HG03103 (cell line): ENCODE data around the gene TTC36.
"Not testable (repeated sequence)": the region's sequence is repeated elsewhere in the genome, so short reads cannot be mapped to it uniquely, and the experiment has no call there.

Source experiments
- ATAC-seq: cut with Tn5 transposase; IDR thresholded peaks from one replicate; pipeline ENCODE4 v1.9.1; 2021; ENCODE audit warnings: low read depth; ENCODE audit not compliant: unreplicated experiment

Gene TTC36, protein sequence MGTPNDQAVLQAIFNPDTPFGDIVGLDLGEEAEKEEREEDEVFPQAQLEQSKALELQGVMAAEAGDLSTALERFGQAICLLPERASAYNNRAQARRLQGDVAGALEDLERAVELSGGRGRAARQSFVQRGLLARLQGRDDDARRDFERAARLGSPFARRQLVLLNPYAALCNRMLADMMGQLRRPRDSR

DNA sequence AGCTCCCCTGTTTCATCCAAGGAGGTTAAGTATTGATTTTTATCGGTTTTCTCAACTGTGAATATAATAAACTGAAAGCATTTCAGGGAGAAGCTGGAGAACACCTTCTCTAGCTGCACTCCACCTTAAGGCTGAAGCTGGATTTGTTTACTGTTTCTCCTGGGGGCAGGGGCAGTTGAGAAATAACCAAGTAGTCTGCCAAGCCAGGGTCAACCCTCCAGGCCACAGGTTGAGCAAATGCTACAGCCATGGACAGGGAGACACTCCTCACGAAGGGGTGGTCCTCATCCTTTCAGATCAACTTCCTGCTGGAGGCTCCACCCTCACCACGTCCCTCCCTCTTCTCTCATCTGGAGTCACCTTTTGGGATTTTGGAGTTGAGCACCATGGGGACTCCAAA lies at the start of gene TTC36:
Gene TTC36, plus strand, starts transcription at position 366 of the 400 bp plus-strand sequence. Its CDS starts 21 bp downstream, at position 387.
- no peak for ATAC-seq

DNA sequence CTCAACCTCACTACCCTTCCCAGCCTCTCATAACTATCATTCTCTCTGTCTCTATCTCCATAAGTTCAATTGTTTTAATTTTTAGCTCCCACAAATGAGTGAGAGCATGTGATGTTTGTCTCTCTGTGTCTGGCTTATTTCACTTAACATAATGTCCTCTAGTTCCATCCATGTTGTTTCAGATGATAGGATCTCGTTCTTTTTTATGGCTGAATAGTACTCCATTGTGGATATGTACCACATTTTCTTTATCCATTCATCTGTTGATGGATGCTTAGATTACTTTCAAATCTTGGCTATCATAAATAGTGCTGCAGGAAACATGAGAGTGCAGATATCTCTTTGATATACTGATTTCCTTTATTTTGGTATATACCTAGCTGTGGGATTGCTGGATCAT lies 46.0 kb upstream of the TTC36 start:
- not testable (repeated sequence) for ATAC-seq

DNA sequence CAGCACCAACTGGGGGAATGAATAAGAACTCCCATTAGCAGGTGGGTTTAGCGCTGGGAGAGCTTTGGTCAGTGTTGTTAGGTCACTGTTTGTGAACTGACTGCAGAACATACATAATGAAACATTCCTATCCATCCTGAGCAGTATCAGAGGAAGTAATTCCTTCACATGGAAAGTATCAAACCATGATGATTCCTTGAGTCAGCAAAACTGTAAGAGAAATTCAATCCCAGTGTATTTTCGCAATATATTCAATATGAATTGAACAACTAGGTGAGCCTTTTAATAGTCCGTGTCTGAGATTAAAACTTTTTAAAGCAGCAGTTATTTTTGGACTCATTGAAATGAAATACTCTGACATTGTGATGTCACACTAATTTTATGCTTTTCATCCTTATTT lies 42.9 kb upstream of the TTC36 start:
- ATAC-seq, result no peak

DNA sequence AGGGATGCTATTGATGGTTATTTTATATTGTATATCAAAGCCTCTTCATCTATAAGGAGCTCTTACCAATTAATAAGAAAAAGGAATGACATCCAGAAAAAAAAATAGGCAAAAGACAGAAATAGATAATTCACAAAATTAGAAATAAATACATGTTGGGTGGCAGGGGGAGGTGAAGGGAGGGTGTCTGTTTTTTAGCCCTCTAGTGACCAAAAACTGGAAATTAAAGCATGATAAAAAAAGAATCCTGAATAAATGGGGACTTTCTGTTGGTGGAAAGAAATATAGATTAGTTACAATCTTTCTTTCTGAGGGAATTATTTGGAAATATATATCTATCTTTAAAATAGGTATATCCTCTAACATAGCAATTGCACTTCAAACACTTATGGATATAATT lies 42.0 kb upstream of the TTC36 start:
- ATAC-seq, result no peak

DNA sequence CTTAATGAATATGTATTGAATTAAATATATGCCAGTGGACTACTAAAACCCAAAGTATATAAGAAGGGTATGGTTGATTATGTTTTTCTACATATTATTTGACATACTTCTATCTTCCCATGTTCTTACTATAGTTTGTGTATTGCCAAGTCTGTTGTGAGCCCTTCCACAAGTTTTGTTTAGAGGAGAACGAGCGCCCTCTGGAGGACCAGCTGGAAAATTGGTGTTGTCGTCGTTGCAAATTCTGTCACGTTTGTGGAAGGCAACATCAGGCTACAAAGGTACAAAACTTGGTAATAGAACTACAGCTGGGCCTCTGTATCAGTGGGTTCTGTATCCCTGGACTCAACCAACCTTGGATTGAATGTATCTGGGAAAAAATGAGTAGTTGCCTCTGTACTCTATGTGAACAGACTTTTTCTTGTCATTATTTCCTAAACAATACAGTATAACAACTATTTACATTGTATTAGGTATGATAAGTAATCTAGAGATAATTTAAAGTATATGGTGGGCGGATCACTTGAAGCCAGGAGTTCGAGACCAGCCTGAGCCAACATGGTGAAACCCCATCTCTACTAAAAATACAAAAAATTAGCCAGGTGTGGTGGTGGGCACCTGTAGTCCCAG lies 38.7 kb upstream of the TTC36 start:
- no peak for ATAC-seq

DNA sequence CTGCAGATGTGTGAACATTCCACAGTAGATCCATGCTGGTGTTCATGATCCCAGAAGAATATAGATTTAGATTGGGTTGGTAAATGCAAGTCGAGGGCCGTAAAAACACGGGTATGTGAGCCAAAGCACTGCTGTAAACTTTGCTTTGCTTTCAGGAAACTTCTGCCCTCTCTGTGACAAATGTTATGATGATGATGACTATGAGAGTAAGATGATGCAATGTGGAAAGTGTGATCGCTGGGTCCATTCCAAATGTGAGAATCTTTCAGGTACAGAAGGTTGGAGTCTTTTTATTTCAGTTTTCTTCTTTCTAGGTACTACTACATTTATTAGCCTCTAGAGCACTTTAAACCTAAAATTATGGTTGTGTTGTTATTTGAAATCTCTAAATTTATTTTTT lies 36.2 kb upstream of the TTC36 start:
- ATAC-seq, result no peak

DNA sequence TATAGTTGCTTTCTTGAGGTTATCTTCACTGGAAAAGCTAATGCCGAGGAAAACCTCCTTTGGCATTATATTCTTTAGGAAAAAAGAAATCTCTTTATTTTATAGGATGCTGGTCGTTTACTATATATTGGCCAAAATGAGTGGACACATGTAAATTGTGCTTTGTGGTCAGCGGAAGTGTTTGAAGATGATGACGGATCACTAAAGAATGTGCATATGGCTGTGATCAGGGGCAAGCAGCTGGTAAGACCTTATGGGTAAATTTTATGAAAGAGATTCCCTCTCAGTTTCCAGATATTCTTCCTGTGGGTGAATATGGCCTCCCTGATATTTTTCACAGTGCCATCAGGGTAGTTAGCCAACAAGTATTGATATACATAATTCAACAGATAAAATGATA lies 29.4 kb upstream of the TTC36 start:
- ATAC-seq, result no peak

DNA sequence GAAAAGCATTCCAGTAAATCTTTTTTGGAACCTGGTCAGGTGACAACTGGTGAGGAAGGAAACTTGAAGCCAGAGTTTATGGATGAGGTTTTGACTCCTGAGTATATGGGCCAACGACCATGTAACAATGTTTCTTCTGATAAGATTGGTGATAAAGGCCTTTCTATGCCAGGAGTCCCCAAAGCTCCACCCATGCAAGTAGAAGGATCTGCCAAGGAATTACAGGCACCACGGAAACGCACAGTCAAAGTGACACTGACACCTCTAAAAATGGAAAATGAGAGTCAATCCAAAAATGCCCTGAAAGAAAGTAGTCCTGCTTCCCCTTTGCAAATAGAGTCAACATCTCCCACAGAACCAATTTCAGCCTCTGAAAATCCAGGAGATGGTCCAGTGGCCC lies 24.1 kb upstream of the TTC36 start:
- ATAC-seq, result no peak

DNA sequence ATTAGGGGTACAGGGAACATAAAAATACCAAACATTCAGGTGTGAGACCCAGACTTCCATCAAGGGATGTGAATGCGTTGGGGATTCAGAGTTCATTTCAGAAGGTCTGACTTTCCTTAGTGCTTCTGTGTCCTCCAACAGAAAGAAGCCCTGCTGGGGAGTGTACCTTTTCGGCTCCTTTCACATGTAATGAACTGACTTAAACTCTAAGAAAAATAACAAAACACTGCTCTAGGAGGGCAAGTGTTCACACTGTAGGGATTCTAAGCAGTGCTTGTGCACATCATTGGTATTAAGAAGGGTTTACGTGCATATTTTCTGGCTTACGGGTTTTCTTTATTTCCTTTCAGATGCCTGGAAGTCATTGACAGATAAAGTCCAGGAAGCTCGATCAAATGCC lies 15.7 kb upstream of the TTC36 start:
- no peak for ATAC-seq

DNA sequence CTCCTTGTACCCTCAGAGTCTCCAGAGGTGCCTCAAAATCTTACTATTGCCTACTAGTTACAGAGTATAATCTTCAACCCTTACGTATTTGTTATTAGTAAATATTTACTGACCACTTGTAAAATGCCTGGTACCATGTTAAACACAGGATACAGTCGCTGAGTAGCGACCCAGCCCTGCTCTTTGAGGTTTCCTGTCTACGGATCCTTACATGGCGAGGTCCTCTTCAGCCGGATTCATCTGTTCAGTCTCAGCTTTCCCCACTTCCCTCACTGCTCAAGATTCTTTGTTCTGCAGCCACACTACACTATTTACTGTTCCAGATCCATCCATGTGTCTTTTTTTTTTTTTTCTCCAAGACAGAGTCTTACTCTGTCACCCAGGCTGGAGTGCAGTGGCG lies 13.2 kb upstream of the TTC36 start:
- no peak for ATAC-seq

DNA sequence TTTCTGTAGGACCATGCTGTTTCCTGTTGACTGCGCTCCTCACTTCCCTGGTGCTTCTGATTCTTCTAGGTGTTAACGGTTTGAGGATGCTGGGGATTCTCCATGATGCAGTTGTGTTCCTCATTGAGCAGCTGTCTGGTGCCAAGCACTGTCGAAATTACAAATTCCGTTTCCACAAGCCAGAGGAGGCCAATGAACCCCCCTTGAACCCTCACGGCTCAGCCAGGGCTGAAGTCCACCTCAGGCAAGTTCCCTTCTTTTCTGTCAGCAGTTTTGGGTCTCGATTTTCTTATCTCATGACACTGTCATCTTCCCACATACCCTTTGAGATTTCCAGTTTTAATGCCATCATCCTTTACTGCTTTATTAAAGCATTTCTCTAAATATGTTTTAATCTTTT lies 7.7 kb upstream of the TTC36 start:
- ATAC-seq, result no peak

DNA sequence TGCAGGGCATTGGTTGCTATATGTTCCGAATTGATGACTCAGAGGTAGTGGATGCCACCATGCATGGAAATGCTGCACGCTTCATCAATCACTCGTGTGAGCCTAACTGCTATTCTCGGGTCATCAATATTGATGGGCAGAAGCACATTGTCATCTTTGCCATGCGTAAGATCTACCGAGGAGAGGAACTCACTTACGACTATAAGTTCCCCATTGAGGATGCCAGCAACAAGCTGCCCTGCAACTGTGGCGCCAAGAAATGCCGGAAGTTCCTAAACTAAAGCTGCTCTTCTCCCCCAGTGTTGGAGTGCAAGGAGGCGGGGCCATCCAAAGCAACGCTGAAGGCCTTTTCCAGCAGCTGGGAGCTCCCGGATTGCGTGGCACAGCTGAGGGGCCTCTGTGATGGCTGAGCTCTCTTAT lies 5.4 kb upstream of the TTC36 start:
- ATAC-seq, result no peak

DNA sequence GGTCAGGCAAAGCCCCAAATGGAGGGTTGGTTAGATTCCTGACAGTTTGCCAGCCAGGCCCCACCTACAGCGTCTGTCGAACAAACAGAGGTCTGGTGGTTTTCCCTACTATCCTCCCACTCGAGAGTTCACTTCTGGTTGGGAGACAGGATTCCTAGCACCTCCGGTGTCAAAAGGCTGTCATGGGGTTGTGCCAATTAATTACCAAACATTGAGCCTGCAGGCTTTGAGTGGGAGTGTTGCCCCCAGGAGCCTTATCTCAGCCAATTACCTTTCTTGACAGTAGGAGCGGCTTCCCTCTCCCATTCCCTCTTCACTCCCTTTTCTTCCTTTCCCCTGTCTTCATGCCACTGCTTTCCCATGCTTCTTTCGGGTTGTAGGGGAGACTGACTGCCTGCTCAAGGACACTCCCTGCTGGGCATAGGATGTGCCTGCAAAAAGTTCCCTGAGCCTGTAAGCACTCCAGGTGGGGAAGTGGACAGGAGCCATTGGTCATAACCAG lies 4.7 kb upstream of the TTC36 start:
- no peak for ATAC-seq

DNA sequence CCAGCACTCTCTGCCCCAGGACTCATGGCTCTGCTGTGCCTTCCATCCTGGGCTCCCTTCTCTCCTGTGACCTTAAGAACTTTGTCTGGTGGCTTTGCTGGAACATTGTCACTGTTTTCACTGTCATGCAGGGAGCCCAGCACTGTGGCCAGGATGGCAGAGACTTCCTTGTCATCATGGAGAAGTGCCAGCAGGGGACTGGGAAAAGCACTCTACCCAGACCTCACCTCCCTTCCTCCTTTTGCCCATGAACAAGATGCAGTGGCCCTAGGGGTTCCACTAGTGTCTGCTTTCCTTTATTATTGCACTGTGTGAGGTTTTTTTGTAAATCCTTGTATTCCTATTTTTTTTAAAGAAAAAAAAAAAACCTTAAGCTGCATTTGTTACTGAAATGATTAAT lies 2.9 kb upstream of the TTC36 start:
- ATAC-seq, result no peak

DNA sequence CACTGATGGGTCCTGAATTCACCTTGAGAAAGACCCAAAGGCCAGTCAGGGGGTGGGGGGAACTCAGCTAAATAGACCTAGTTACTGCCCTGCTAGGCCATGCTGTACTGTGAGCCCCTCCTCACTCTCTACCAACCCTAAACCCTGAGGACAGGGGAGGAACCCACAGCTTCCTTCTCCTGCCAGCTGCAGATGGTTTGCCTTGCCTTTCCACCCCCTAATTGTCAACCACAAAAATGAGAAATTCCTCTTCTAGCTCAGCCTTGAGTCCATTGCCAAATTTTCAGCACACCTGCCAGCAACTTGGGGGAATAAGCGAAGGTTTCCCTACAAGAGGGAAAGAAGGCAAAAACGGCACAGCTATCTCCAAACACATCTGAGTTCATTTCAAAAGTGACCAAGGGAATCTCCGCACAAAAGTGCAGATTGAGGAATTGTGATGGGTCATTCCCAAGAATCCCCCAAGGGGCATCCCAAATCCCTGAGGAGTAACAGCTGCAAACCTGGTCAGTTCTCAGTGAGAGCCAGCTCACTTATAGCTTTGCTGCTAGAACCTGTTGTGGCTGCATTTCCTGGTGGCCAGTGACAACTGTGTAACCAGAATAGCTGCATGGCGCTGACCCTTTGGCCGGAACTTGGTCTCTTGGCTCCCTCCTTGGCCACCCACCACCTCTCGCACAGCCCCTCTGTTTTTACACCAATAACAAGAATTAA lies 2.4 kb upstream of the TTC36 start:
- ATAC-seq, result no peak

DNA sequence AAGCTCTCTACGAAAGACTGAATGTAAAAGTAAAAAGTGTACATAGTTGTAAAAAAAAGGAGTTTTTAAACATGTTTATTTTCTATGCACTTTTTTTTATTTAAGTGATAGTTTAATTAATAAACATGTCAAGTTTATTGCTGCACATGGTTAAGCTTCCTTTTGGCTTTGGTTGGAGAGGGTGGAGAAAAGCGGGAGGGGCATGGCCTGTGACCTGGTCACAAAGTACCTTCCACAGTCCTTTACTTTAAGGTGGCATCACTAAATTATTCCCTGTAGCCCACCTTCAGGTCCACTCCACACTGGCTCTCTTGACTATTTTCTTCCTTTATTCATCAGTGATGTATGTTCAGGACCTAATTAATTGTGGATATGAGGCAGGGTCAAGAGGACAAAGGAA lies 586 bp upstream of the TTC36 start:
- ATAC-seq, result no peak

DNA sequence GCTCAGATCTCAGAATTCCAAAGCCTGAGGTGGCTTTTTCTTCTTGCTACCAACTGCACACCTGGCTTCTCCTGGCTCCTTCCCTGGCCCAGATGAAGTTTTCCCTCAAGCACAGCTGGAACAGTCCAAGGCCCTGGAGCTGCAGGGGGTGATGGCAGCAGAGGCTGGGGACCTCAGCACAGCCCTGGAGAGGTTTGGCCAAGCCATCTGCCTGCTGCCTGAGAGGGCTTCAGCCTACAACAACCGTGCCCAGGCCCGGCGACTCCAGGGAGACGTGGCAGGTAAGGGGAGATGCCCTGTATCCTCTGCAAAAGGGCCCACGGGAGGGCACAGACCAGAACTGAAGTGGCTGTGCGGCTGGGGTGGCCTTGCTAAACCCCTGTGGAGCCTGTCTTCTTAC lies 1.2 kb downstream of the TTC36 start:
- no peak for ATAC-seq

DNA sequence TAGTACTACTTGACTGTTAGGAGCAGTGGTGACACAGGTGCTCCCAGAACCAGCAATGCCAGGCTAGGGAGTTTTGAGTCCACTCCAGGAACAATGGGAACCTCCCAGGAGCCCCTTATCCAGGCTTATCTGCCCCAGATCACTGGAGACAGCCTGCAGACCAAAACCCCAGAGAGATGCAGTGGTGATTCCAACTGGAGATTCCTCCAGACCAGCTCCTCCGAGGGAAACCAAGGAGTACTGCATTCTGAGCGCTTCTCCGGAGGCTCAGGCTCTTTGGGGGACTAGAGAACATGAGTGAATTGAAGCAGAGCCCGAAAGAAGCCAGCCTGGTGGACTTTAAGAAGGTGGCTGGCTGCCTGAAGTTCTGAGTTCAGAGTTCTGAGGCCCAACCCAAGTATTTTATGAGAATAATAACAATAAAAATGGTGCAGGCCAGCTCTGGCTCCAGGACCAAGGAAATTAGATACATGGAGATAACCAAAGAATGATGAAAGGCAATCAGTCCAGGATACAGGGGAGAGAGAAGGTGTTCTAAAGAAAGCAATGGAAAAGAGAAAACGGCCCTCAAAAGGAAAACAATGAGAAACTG lies 2.4 kb downstream of the TTC36 start:
- no peak for ATAC-seq

DNA sequence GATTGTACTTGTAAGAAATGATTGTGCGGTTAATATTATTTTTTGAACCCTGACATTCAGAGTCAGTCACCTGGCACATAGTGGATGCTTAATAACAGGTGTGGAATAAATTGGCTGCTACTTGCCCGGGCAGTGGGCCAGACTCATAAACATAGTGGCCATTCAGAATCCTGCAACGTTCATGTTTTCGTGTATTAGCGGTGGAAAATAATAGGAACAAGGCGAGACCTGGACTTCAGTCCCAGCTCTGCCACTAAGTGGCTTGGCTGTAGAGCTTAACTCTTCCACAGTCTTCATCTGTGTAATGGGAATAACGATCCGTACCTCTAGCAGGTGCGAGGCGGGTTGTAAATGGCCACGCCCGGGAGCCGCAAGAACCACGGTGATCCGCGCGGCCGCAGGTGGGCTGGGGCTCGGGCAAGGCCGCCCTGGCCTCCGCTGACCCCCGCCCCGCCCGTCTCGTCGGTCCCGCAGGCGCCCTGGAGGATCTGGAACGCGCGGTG lies 3.0 kb downstream of the TTC36 start:
- no peak for ATAC-seq

DNA sequence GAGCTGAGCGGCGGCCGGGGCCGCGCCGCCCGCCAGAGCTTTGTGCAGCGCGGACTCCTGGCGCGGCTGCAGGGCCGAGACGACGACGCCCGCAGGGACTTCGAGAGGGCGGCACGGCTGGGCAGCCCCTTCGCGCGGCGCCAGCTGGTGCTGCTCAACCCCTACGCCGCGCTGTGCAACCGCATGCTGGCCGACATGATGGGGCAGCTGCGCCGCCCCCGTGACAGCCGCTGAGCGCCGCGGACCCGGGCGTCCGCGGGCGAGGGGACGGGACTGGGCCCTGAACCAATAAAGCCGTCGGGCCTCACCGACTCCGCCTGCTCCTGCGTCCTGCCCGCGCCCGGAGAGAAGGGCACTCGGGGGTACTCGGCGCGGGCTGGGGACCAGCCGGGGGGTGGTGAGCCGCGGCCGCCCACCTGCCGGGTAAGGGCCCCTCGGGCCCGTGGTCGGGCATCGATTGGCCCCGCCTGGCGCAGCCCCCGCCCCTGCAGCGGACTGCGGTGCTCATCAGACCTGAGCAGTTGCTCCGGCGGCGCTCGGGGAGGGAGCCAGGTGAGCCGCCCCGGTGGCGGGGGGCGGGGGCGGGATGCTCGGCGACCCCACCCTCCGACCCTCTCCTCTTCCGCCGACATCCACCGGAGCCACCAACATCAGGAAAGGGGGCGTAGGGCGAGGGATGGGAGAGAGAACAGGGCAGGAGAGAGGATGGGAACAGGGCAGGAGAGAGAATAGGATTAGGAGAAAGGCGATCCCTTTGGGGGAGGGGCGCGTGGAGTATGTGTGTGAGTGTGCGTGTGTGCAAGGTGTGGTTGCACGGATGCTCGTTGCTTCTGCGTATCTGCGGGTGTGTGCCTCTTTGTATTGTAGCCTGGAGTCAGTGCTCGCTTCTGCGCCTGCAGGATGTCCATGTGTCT lies 3.7 kb downstream of the TTC36 start, which contains the start of gene TMEM25:
Gene TMEM25, plus strand, starts transcription at position 510 of the 914 bp plus-strand sequence. CDS start 610 bp downstream, outside the sequence.
- no peak for ATAC-seq
